ENCODE measurements around the gene HECA. TPM values are rescaled to one million over a fixed set of nuclear protein-coding genes. Genes with fewer than 3 reads are reported as not detected.

Gene HECA
- total RNA-seq, 4 donors from 2014 or later = 36.1 to 70.1 (median 46.9) TPM

- Histone ChIP-seq H3K4me1 (no peaks in the 10 kb centered on the region), H3K27ac (peak overlapping the region in 1 of 4 donors; percentile 14), H3K27me3 (no peaks in the 10 kb centered on the region), H3K4me3 (no peak overlapping the region), H3K9me3 (no peaks in the 10 kb centered on the region), H3K36me3 (no peaks in the 10 kb centered on the region)
- ATAC-seq = no peak
- 77% methylated on average over 3 of the region's 3 CpGs; no CpG with 5 or more reads in 1 of the 2 donors for WGBS, 2 donors (ENCODE audit: low coverage in 1 of 2)
- no peak for TF ChIP-seq POLR2AphosphoS5 (IDR thresholded peaks at IDR 0.05)
- no peak for TF ChIP-seq EP300 (IDR thresholded peaks at IDR 0.05)
- no peak for TF ChIP-seq CTCF (IDR thresholded peaks at IDR 0.05)
- TF ChIP-seq POLR2A (IDR thresholded peaks at IDR 0.05) = no peak
Observed at GRCh38 chr6:139126255-139126654, 8.6 kb upstream of the HECA start.

GRCh38 chr6:139126931-139127330 lies 7.9 kb upstream of the HECA start:
- WGBS, 2 donors (ENCODE audit: low coverage in 1 of 2) = 87 to 93% methylated on average over 4 of the region's 4 CpGs
- Histone ChIP-seq H3K4me3 (no peak overlapping the region), H3K27me3 (no peaks in the 10 kb centered on the region), H3K36me3 (no peaks in the 10 kb centered on the region), H3K27ac (no peak overlapping the region), H3K9me3 (no peaks in the 10 kb centered on the region), H3K4me1 (no peaks in the 10 kb centered on the region)
- no peak for ATAC-seq
- TF ChIP-seq POLR2AphosphoS5 (IDR thresholded peaks at IDR 0.05) = no peak
- no peak for TF ChIP-seq POLR2A (IDR thresholded peaks at IDR 0.05)
- TF ChIP-seq CTCF (IDR thresholded peaks at IDR 0.05) = no peak
- no peak for TF ChIP-seq EP300 (IDR thresholded peaks at IDR 0.05)

- ATAC-seq = no peak
Observed at GRCh38 chr6:139129284-139129683, 5.6 kb upstream of the HECA start.

GRCh38 chr6:139131736-139132280 lies 3.1 kb upstream of the HECA start:
- TF ChIP-seq EP300 (IDR thresholded peaks at IDR 0.05) (no peak), POLR2A (IDR thresholded peaks at IDR 0.05) (no peak), CTCF (IDR thresholded peaks at IDR 0.05) (no peak), POLR2AphosphoS5 (IDR thresholded peaks at IDR 0.05) (no peak)
- Histone ChIP-seq H3K4me3 (no peak overlapping the region), H3K9me3 (no peaks in the 10 kb centered on the region), H3K27ac (peak overlapping the region in 1 of 4 donors; percentile 14), H3K4me1 (peaks cover 0 to 18% (median 3%) of the 10 kb centered on the region in 3 donors), H3K36me3 (no peaks in the 10 kb centered on the region), H3K27me3 (no peaks in the 10 kb centered on the region)
- ATAC-seq = no peak
- 53 to 57% methylated on average over 6 of the region's 6 CpGs for WGBS, 2 donors (ENCODE audit: low coverage in 1 of 2)

More at GRCh38 chr6:139129284-139129683, 5.6 kb upstream of the HECA start:
- Histone ChIP-seq H3K9me3 (no peaks in the 10 kb centered on the region), H3K36me3 (no peaks in the 10 kb centered on the region), H3K27ac (no peak overlapping the region), H3K27me3 (no peaks in the 10 kb centered on the region), H3K4me3 (no peak overlapping the region), H3K4me1 (peaks cover 0 to 6% (median 3%) of the 10 kb centered on the region in 3 donors)
- TF ChIP-seq CTCF (IDR thresholded peaks at IDR 0.05) (no peak), POLR2A (IDR thresholded peaks at IDR 0.05) (no peak), EP300 (IDR thresholded peaks at IDR 0.05) (no peak), POLR2AphosphoS5 (IDR thresholded peaks at IDR 0.05) (no peak)
- WGBS, 2 donors (ENCODE audit: low coverage in 1 of 2) = 40% methylated on average over 1 of the region's 1 CpG; no CpG with 5 or more reads in 1 of the 2 donors
